GM23338 (cell line): Measurements from ENCODE around the gene JMJD7. TPM values are rescaled to one million over a fixed set of nuclear protein-coding genes. Genes with fewer than 3 reads are reported as not detected.

Experiments
- ATAC-seq: fragments of 200-7000 bp; cut with Tn5 transposase; 3 replicates; pipeline ENCODE4 v1.9.1; 2020
- DNase-seq: peaks from one replicate; pipeline ENCODE4 v3.0.0-alpha.2; 2015; ENCODE audit warnings: low spot score
- H2AFZ ChIP-seq: fragments of 200-600 bp; sonication (generic); 2 replicates; pipeline ENCODE4 v1.8.0; 2016; ENCODE audit warnings: antibody characterized with exemption, mild to moderate bottlenecking, moderate library complexity
- H3F3A ChIP-seq: fragments of 200-600 bp; sonication (generic); replicated peaks from 2 replicates; pipeline ENCODE4 v1.8.0; 2017; ENCODE audit warnings: antibody characterized with exemption, mixed run types, low read depth
- H3K27ac ChIP-seq: fragments of 200-600 bp; sonication (generic); 2 replicates; pipeline ENCODE4 v1.6.1; 2016; ENCODE audit warnings: low read depth
- H3K27me3 ChIP-seq: fragments of 200-600 bp; sonication (generic); 2 replicates; pipeline ENCODE4 v1.8.0; 2016; ENCODE audit warnings: mild to moderate bottlenecking, mixed run types, moderate library complexity; ENCODE audit not compliant: insufficient read depth
- H3K36me3 ChIP-seq: fragments of 200-600 bp; sonication (generic); 2 replicates; pipeline ENCODE4 v1.8.0; 2016; ENCODE audit warnings: mild to moderate bottlenecking; ENCODE audit not compliant: insufficient read depth
- H3K4me1 ChIP-seq: fragments of 200-600 bp; sonication (generic); 2 replicates; pipeline ENCODE4 v1.8.0; 2016; ENCODE audit warnings: mild to moderate bottlenecking, moderate library complexity; ENCODE audit not compliant: insufficient read depth
- H3K4me2 ChIP-seq: fragments of 200-600 bp; sonication (generic); 2 replicates; pipeline ENCODE4 v1.7.1; 2017; ENCODE audit warnings: mixed run types
- H3K4me3 ChIP-seq: fragments of 200-600 bp; sonication (generic); 2 replicates; pipeline ENCODE4 v1.6.1; 2016; ENCODE audit warnings: mixed run types
- H3K79me2 ChIP-seq: fragments of 200-600 bp; sonication (generic); replicated peaks from 2 replicates; pipeline ENCODE4 v1.8.0; 2017; ENCODE audit warnings: mild to moderate bottlenecking; ENCODE audit not compliant: insufficient read depth
- H3K9me2 ChIP-seq: fragments of 200-600 bp; sonication (generic); 2 replicates; pipeline ENCODE4 v1.8.0; 2017; ENCODE audit not compliant: insufficient read depth
- H4K20me1 ChIP-seq: fragments of 200-600 bp; sonication (generic); replicated peaks from 2 replicates; pipeline ENCODE4 v1.8.0; 2017; ENCODE audit warnings: mild to moderate bottlenecking; ENCODE audit not compliant: insufficient read depth
- H3K27ac Mint-ChIP-seq: 2 replicates; pipeline ENCODE4 v1.8.0; 2020; ENCODE audit warnings: inconsistent platforms, mild to moderate bottlenecking, moderate library complexity, mixed read lengths
- H3K27me3 Mint-ChIP-seq: 3 replicates; pipeline ENCODE4 v1.8.0; 2022; ENCODE audit warnings: low read depth, mild to moderate bottlenecking, moderate library complexity, mixed read lengths, inconsistent platforms; ENCODE audit not compliant: insufficient read depth, poor library complexity
- H3K36me3 Mint-ChIP-seq: 3 replicates; pipeline ENCODE4 v1.8.0; 2021; ENCODE audit warnings: low read depth, mild to moderate bottlenecking, inconsistent platforms, moderate library complexity, mixed read lengths
- H3K4me1 Mint-ChIP-seq: 3 replicates; pipeline ENCODE4 v1.8.0; 2020; ENCODE audit warnings: mild to moderate bottlenecking, inconsistent platforms, mixed read lengths
- H3K4me3 Mint-ChIP-seq: 3 replicates; pipeline ENCODE4 v1.8.0; 2021; ENCODE audit warnings: moderate library complexity, mild to moderate bottlenecking, inconsistent platforms, mixed read lengths
- H3K9me3 Mint-ChIP-seq: 3 replicates; pipeline ENCODE4 v1.8.0; 2020; ENCODE audit warnings: moderate library complexity, mild to moderate bottlenecking, inconsistent platforms, mixed read lengths
- CREB1 ChIP-seq: fragments of 250-450 bp; sonication (Bioruptor Pico); IDR thresholded peaks from 2 replicates; pipeline ENCODE4 v1.5.0; 2020; ENCODE audit warnings: low read depth, mild to moderate bottlenecking, moderate library complexity
- CTCF ChIP-seq, 2 experiments: fragments of 200-600 bp in 1 of 2; sonication (generic) in 1 of 2; conservative IDR thresholded peaks; 2 replicates each; pipeline versions ENCODE4 v1.5.1 to v1.6.1; 2016 to 2017; ENCODE audit warnings: antibody characterized with exemption in 2 of 2, low read depth in 2 of 2, mild to moderate bottlenecking in 2 of 2, moderate library complexity in 1 of 2
- EZH2 ChIP-seq: fragments of 200-600 bp; sonication (generic); IDR thresholded peaks from one replicate; pipeline ENCODE4 v1.8.0; 2017; ENCODE audit warnings: antibody characterized with exemption, mild to moderate bottlenecking, low read depth; ENCODE audit not compliant: unreplicated experiment
- EZH2phosphoT487 ChIP-seq: fragments of 200-600 bp; sonication (generic); IDR thresholded peaks from one replicate; pipeline ENCODE4 v1.8.1; 2018; ENCODE audit warnings: antibody characterized with exemption; ENCODE audit not compliant: unreplicated experiment
- JUNB ChIP-seq: IDR thresholded peaks from one replicate; pipeline ENCODE4 v1.6.1; 2016; ENCODE audit warnings: antibody characterized with exemption; ENCODE audit not compliant: unreplicated experiment
- ZNF331 ChIP-seq: fragments of 250-450 bp; sonication (Bioruptor Pico); IDR thresholded peaks from 2 replicates; pipeline ENCODE4 v1.5.0; 2020; ENCODE audit warnings: low read depth, mild to moderate bottlenecking, moderate library complexity
- polyA plus RNA-seq: library from polyadenylated mRNA; unstranded; fragments of >200 nt; fragmentation: Nextera tagmentation; extraction: Ambion mirVana; gene quantifications from 2 replicates; pipeline ENCODE4 v1.2.1, GENCODE V29; 2016
- total RNA-seq: library from RNA; depleted of rRNA; stranded (reverse); fragments of >200 nt; shearing (Covaris generic); gene quantifications from 2 replicates; pipeline ENCODE4 v1.2.3, GENCODE V29; 2014
- TF ChIP-seq, protein P1 (sequence below): IDR thresholded peaks from one replicate; pipeline ENCODE4 v1.6.1; 2018; ENCODE audit warnings: antibody characterized with exemption; ENCODE audit not compliant: unreplicated experiment

JMJD7 gene
- total and polyA plus RNA-seq, 2 experiments from 2014 or later, result 8.5 to 9.2 TPM

GRCh38 chr15:41881920-41882688 is 54.2 kb downstream of the JMJD7 start:
- H3K9me2 ChIP-seq, result no peaks in the 10 kb centered on the region
- H3K36me3 Mint-ChIP-seq, result no peaks in the 10 kb centered on the region; the same call in 2 of the 3 replicates
- H3K4me3 ChIP-seq, result peak overlapping the region; percentile 68
- peaks cover 10% of the 10 kb centered on the region for H3K4me1 Mint-ChIP-seq
- peak overlapping the region; percentile 61 for H3K4me3 Mint-ChIP-seq
- no peaks in the 10 kb centered on the region for H3K79me2 ChIP-seq
- DNase-seq (peak; percentile 69), ATAC-seq (peak; percentile 74)
- H3K4me1 ChIP-seq, result no peaks in the 10 kb centered on the region
- no peak overlapping the region for H3K27ac ChIP-seq
- peaks cover 38% of the 10 kb centered on the region for H3K27me3 Mint-ChIP-seq
- peak overlapping the region; percentile 98 for H2AFZ ChIP-seq
- 0 out of 2 replicates have a peak, but pooled peaks cover 4% of the 10 kb centered on the region for H3F3A ChIP-seq
- H3K27me3 ChIP-seq, result peaks cover 31% of the 10 kb centered on the region
- no peaks in the 10 kb centered on the region; the same call in 2 of the 3 replicates for H3K9me3 Mint-ChIP-seq
- H3K36me3 ChIP-seq, result no peaks in the 10 kb centered on the region
- no peak overlapping the region for H3K27ac Mint-ChIP-seq
- no peaks in the 10 kb centered on the region for H4K20me1 ChIP-seq
- H3K4me2 ChIP-seq, result peak overlapping the region; percentile 87
- peak; percentile 37 for TF ChIP-seq EZH2
- no peak for TF ChIP-seq EZH2phosphoT487
- TF ChIP-seq CTCF (conservative IDR thresholded peaks at IDR 0.05; ENCODE audit: low read depth in 2 of 2), result no peak

DNA sequence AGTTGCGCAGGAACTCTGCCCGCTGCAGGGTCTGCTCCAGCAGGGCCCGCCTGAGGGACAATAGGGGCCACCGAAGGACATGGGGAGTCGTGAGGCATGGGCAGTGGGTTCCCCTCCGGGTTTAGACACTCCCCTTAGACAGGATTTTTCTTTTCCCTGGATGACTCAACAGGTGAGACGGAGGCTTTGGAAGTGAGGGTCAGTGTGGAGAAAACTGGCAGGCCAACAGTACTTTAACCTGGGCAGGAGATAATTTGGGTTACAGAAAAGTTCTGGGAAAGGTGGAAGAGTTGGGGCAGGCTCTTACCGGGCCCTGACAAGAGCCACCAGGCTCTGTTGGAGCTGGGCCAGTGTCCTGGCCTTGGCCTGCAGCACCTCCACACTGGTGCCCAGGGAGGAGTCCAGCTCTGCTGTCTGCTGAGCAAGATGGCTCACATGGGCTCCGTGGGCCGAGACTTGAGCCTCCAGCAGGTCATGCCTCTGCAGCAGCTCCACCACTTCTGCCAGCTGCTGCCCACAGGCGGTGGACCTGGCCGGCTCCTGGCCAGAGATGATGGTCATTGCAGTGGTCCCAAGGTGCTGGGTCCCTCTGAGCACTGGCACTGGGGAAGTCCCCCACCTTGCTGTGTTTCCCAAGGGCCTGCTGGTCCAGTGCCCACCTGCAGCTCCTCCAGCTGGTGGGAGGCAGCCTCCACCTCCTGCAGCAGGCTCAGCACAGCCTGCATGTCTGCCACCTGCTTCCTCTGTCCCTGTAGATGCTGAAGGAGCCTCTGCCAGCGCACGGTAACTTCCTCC is 55.0 kb downstream of the JMJD7 start:
- H3K27me3 ChIP-seq, result peaks cover 31% of the 10 kb centered on the region
- H3K4me2 ChIP-seq, result peak overlapping the region; percentile 87
- H3K79me2 ChIP-seq, result no peaks in the 10 kb centered on the region
- Mint-ChIP-seq H3K4me1 (peaks cover 10% of the 10 kb centered on the region), H3K9me3 (no peaks in the 10 kb centered on the region; the same call in 2 of the 3 replicates), H3K4me3 (peak overlapping the region; percentile 61), H3K36me3 (no peaks in the 10 kb centered on the region; the same call in 2 of the 3 replicates), H3K27ac (no peak overlapping the region), H3K27me3 (peaks cover 37% of the 10 kb centered on the region)
- peak overlapping the region; percentile 98 for H2AFZ ChIP-seq
- H4K20me1 ChIP-seq, result no peaks in the 10 kb centered on the region
- ATAC-seq (no peak), DNase-seq (no peak)
- H3K36me3 ChIP-seq, result no peaks in the 10 kb centered on the region
- H3F3A ChIP-seq, result 0 out of 2 replicates have a peak, but pooled peaks cover 4% of the 10 kb centered on the region
- no peaks in the 10 kb centered on the region for H3K4me1 ChIP-seq
- no peak overlapping the region for H3K27ac ChIP-seq
- H3K9me2 ChIP-seq, result no peaks in the 10 kb centered on the region
- H3K4me3 ChIP-seq, result peak overlapping the region; percentile 68
- TF ChIP-seq CREB1 (CRISPR knock-in tag), result no peak
- no peak for TF ChIP-seq CTCF (conservative IDR thresholded peaks at IDR 0.05; ENCODE audit: low read depth in 2 of 2)
- TF ChIP-seq, protein P1, sequence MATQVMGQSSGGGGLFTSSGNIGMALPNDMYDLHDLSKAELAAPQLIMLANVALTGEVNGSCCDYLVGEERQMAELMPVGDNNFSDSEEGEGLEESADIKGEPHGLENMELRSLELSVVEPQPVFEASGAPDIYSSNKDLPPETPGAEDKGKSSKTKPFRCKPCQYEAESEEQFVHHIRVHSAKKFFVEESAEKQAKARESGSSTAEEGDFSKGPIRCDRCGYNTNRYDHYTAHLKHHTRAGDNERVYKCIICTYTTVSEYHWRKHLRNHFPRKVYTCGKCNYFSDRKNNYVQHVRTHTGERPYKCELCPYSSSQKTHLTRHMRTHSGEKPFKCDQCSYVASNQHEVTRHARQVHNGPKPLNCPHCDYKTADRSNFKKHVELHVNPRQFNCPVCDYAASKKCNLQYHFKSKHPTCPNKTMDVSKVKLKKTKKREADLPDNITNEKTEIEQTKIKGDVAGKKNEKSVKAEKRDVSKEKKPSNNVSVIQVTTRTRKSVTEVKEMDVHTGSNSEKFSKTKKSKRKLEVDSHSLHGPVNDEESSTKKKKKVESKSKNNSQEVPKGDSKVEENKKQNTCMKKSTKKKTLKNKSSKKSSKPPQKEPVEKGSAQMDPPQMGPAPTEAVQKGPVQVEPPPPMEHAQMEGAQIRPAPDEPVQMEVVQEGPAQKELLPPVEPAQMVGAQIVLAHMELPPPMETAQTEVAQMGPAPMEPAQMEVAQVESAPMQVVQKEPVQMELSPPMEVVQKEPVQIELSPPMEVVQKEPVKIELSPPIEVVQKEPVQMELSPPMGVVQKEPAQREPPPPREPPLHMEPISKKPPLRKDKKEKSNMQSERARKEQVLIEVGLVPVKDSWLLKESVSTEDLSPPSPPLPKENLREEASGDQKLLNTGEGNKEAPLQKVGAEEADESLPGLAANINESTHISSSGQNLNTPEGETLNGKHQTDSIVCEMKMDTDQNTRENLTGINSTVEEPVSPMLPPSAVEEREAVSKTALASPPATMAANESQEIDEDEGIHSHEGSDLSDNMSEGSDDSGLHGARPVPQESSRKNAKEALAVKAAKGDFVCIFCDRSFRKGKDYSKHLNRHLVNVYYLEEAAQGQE, result no peak
- TF ChIP-seq JUNB, result no peak
- no peak for TF ChIP-seq ZNF331 (CRISPR knock-in tag)
- no peak for TF ChIP-seq EZH2phosphoT487
